WTC11 (cell line): ENCODE results near the gene GALNT13.

ENCODE experiments used
- AR ChIP-seq: fragments of 250-450 bp; sonication (Bioruptor Pico); IDR thresholded peaks from 2 replicates; pipeline ENCODE4 v1.9.0; 2021; ENCODE audit warnings: mild to moderate bottlenecking
- ATF2 ChIP-seq: sonication (generic); formaldehyde crosslinking; IDR thresholded peaks from 2 replicates; pipeline ENCODE4 v1.8.1; 2022; ENCODE audit warnings: low read depth, missing genetic modification reagents, borderline replicate concordance
- ATF3 ChIP-seq: sonication (generic); formaldehyde crosslinking; conservative IDR thresholded peaks from 2 replicates; pipeline ENCODE4 v1.8.1; 2022; ENCODE audit warnings: mild to moderate bottlenecking, missing genetic modification reagents
- CREM ChIP-seq: sonication (generic); formaldehyde crosslinking; IDR thresholded peaks from 2 replicates; pipeline ENCODE4 v1.8.1; 2022; ENCODE audit warnings: mild to moderate bottlenecking, missing genetic modification reagents, moderate library complexity
- CTCF ChIP-seq: fragments of 200-600 bp; IDR thresholded peaks from 2 replicates; pipeline ENCODE4 v1.8.0; 2022; ENCODE audit warnings: antibody characterized with exemption
- E2F1 ChIP-seq: sonication (generic); formaldehyde crosslinking; IDR thresholded peaks from 2 replicates; pipeline ENCODE4 v1.8.0; 2022; ENCODE audit warnings: mild to moderate bottlenecking, missing genetic modification reagents
- ESRRA ChIP-seq: sonication (generic); formaldehyde crosslinking; IDR thresholded peaks from 2 replicates; pipeline ENCODE4 v1.8.1; 2022; ENCODE audit warnings: mild to moderate bottlenecking, missing genetic modification reagents, borderline replicate concordance
- FOXJ3 ChIP-seq: sonication (generic); formaldehyde crosslinking; IDR thresholded peaks from 2 replicates; pipeline ENCODE4 v1.9.0; 2021; ENCODE audit warnings: missing genetic modification reagents, mild to moderate bottlenecking, borderline replicate concordance
- JUN ChIP-seq: sonication (generic); formaldehyde crosslinking; IDR thresholded peaks from 2 replicates; pipeline ENCODE4 v1.8.0; 2023; ENCODE audit warnings: mild to moderate bottlenecking, missing genetic modification reagents
- TEAD4 ChIP-seq: sonication (generic); formaldehyde crosslinking; IDR thresholded peaks from 2 replicates; pipeline ENCODE4 v1.8.0; 2022; ENCODE audit warnings: mild to moderate bottlenecking, missing genetic modification reagents
- ZSCAN18 ChIP-seq: fragments of 250-450 bp; sonication (Bioruptor Pico); IDR thresholded peaks from 2 replicates; pipeline ENCODE4 v2.1.2; 2022; ENCODE audit warnings: mild to moderate bottlenecking, moderate library complexity
- TF ChIP-seq, protein P1 (sequence below): sonication (generic); formaldehyde crosslinking; IDR thresholded peaks from 2 replicates; pipeline ENCODE4 v1.8.0; 2023; ENCODE audit warnings: missing genetic modification reagents, mild to moderate bottlenecking, borderline replicate concordance
- TF ChIP-seq, protein P2 (sequence below): sonication (generic); formaldehyde crosslinking; IDR thresholded peaks from 2 replicates; pipeline ENCODE4 v1.8.0; 2023; ENCODE audit warnings: mild to moderate bottlenecking, missing genetic modification reagents
- TF ChIP-seq, protein P3 (sequence below): sonication (generic); formaldehyde crosslinking; IDR thresholded peaks from 2 replicates; pipeline ENCODE4 v1.8.1; 2023; ENCODE audit warnings: mild to moderate bottlenecking, missing genetic modification reagents, moderate library complexity

DNA sequence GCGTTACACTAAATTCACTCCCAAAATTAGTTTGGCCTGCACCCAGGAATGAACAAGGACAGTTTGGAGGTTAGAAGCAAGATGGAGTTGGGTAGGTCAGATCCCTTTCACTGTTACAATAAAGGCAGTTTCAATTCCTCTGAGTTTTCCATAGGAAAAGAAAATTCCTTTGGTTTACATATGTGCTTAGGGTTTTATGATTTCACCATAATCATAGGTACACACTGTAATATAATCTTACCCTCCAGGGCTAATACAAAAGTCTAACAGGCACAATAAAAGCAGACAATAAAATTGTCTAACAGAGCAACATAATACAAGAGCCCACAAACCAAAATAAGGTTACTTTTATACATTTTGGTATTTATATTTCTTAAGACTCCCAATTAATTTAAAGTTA, 435.3 kb downstream of the GALNT13 start:
- no peak for TF ChIP-seq CTCF
- TF ChIP-seq, protein P1, sequence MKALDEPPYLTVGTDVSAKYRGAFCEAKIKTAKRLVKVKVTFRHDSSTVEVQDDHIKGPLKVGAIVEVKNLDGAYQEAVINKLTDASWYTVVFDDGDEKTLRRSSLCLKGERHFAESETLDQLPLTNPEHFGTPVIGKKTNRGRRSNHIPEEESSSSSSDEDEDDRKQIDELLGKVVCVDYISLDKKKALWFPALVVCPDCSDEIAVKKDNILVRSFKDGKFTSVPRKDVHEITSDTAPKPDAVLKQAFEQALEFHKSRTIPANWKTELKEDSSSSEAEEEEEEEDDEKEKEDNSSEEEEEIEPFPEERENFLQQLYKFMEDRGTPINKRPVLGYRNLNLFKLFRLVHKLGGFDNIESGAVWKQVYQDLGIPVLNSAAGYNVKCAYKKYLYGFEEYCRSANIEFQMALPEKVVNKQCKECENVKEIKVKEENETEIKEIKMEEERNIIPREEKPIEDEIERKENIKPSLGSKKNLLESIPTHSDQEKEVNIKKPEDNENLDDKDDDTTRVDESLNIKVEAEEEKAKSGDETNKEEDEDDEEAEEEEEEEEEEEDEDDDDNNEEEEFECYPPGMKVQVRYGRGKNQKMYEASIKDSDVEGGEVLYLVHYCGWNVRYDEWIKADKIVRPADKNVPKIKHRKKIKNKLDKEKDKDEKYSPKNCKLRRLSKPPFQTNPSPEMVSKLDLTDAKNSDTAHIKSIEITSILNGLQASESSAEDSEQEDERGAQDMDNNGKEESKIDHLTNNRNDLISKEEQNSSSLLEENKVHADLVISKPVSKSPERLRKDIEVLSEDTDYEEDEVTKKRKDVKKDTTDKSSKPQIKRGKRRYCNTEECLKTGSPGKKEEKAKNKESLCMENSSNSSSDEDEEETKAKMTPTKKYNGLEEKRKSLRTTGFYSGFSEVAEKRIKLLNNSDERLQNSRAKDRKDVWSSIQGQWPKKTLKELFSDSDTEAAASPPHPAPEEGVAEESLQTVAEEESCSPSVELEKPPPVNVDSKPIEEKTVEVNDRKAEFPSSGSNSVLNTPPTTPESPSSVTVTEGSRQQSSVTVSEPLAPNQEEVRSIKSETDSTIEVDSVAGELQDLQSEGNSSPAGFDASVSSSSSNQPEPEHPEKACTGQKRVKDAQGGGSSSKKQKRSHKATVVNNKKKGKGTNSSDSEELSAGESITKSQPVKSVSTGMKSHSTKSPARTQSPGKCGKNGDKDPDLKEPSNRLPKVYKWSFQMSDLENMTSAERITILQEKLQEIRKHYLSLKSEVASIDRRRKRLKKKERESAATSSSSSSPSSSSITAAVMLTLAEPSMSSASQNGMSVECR (CRISPR knock-in tag) = no peak
- TF ChIP-seq, protein P2, sequence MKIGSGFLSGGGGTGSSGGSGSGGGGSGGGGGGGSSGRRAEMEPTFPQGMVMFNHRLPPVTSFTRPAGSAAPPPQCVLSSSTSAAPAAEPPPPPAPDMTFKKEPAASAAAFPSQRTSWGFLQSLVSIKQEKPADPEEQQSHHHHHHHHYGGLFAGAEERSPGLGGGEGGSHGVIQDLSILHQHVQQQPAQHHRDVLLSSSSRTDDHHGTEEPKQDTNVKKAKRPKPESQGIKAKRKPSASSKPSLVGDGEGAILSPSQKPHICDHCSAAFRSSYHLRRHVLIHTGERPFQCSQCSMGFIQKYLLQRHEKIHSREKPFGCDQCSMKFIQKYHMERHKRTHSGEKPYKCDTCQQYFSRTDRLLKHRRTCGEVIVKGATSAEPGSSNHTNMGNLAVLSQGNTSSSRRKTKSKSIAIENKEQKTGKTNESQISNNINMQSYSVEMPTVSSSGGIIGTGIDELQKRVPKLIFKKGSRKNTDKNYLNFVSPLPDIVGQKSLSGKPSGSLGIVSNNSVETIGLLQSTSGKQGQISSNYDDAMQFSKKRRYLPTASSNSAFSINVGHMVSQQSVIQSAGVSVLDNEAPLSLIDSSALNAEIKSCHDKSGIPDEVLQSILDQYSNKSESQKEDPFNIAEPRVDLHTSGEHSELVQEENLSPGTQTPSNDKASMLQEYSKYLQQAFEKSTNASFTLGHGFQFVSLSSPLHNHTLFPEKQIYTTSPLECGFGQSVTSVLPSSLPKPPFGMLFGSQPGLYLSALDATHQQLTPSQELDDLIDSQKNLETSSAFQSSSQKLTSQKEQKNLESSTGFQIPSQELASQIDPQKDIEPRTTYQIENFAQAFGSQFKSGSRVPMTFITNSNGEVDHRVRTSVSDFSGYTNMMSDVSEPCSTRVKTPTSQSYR (CRISPR knock-in tag) = no peak
- no peak for TF ChIP-seq ATF3 (CRISPR knock-in tag)
- TF ChIP-seq E2F1 (CRISPR knock-in tag) = no peak
- no peak for TF ChIP-seq TEAD4 (CRISPR knock-in tag)
- TF ChIP-seq FOXJ3 (CRISPR knock-in tag) = no peak
- TF ChIP-seq ESRRA (CRISPR knock-in tag) = no peak
- TF ChIP-seq, protein P3, sequence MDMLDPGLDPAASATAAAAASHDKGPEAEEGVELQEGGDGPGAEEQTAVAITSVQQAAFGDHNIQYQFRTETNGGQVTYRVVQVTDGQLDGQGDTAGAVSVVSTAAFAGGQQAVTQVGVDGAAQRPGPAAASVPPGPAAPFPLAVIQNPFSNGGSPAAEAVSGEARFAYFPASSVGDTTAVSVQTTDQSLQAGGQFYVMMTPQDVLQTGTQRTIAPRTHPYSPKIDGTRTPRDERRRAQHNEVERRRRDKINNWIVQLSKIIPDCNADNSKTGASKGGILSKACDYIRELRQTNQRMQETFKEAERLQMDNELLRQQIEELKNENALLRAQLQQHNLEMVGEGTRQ (CRISPR knock-in tag) = no peak
- no peak for TF ChIP-seq JUN
- TF ChIP-seq CREM (CRISPR knock-in tag) = no peak
- no peak for TF ChIP-seq ATF2 (CRISPR knock-in tag)
- TF ChIP-seq AR (CRISPR knock-in tag) = no peak
- TF ChIP-seq ZSCAN18 (CRISPR knock-in tag) = no peak
